Keratinocyte (primary cell): ENCODE results near the gene BEST3.

Experiments used
- CTCF ChIP-seq, 3 experiments: IDR thresholded peaks in 1 of 3; conservative IDR thresholded peaks in 1 of 3; optimal IDR thresholded peaks in 1 of 3; 2 replicates in 2 of 3; 3 replicates in 1 of 3; pipeline versions ENCODE3 to v1.5.1; 2011; ENCODE audit warnings: low read length in 3 of 3, mild to moderate bottlenecking in 3 of 3, moderate library complexity in 2 of 3, control low read depth in 1 of 3, inconsistent platforms in 1 of 3; ENCODE audit not compliant: insufficient read depth in 2 of 3; ENCODE audit errors: extremely low read depth in 1 of 3
- EZH2 ChIP-seq: IDR thresholded peaks from one replicate; pipeline ENCODE4 v1.6.1; 2012; ENCODE audit warnings: inconsistent platforms, mild to moderate bottlenecking, low read length, moderate library complexity

DNA sequence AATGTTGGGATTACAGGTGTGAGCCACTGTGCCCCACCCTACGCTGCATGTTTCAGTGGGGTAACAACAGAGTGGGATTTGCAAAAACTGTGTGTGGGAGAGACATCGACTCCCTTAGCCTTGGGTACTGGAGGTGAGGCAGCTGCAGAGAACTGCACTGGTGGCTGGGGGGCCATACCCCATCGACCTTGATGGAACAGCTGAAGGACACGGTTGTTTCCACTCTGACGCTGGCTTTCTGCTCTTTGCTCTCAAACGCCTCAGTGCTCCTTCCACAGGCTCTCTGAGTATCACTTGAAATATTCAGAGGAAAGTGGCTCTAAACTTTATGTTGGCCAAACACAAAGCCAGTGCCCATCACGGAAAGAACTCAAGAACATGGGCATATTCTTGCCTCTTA is 57.6 kb downstream of the BEST3 start:
- TF ChIP-seq CTCF (optimal IDR thresholded peaks at IDR 0.05 in 1 of 3, IDR thresholded peaks at IDR 0.05 in 1 of 3, conservative IDR thresholded peaks at IDR 0.05 in 1 of 3; ENCODE audit: extremely low read depth in 1 of 3, insufficient read depth in 2 of 3, low read length in 3 of 3) = no peak
- no peak for TF ChIP-seq EZH2
